CD4-positive, alpha-beta T cell treated with Interleukin-15 for 1 hour (primary cell): Measurements from ENCODE around the gene SPACDR.

ENCODE experiments used
- DNase-seq: peaks from one replicate; pipeline ENCODE4 v3.0.0-alpha.2; 2020

SPACDR gene

DNA sequence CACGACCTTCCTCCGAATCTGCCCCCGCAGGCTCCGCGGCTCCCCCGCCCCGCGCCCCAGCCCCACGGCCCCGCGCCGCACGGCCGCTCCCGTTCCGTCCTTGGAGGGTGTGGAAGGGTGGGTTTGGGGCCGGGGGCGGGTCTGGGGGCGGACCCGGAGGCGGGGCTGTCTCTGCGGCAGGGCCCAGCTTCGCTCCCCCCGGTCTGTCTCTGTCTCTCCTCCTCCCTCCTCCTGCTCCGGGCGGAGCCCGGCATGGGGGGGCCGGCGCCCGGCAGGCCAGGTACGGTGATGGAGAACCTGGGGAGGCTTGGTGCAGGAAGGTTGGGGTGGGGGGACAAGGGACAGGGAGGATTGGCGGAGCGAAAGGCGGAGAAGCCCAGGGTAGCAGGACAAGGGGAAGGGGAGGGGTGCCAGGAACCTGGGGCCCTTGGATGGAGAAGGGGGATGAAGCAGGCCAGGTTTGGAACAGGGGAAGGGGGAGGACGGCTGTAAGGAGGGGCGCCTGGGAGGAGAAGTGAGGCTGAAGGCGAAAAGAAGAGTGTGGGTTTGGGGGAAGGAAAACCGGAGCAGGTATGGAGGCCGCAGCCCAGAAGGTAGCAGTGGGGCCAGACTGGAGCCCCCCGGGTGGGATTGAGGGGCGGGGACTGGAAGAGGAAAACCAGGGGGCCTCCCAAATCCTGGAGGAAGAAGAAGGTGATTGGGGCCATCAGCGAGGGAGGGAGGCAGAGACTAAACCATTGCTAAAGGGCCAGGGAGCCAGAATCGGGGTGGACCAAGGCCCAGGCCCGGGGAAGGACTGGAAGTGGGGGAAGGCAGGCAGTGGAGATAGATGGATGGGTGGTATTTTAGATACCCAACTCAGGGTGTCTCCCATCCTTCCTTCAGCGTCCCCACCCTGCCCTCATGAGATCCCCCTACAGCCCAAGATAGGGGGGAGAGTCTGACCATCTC lies 19.9 kb upstream of the SPACDR start, which contains the start of gene NYAP1:
TSS of gene NYAP1 (plus strand) at position 206 of the 951 bp plus-strand sequence. CDS start 1,385 bp downstream, outside the sequence.
- DNase-seq: peak; percentile 55

DNA sequence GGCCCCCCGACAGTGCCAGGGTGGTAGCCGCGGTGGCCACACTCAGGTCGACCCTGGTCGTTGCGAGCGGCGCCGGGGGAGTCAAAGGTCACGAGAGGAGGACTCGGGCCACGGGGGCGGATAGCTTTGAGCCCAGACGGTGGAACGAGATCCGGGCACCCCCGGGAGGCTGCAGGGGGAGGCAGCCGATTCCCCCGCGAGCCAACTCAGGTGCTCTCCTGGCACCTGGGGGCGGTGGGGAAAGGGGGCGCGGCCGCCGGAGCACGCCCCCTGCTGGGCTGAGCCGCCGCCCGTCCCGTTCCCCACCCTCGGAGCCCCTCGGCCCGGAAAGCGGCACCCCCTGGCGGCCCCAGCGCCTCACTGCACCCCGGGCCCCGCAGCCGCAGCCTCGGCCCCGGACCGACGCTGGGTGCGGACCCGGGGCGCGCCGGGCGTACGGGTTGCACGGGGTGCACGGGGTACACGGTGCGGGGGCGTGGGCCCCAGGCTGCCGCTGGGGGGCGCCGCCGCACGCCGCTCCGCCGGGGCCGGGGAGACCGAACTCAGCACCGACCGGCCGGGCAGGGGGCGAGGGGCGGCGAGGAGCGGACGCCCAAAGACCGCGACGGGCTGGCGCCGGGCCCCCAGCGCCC lies 19.1 kb upstream of the SPACDR start:
- DNase-seq: peak; percentile 80

DNA sequence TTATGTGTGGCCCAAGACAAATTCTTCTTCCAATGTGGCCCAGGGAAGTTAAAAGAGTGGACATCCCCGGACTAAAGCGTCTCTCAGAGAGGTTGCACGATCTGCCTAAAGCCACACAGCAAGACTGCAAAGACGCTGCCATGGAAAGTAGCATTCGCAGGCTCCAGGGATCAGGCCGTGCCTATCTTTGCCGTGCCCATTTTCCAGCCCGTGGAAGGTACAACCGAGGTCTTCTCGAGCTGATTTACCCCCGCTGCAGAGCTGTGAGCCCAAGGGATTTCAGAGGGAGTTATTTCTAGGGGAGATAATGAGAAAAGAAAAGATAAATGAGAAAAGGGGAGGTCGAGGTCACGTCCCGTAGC lies 18.6 kb upstream of the SPACDR start:
- DNase-seq: no peak

DNA sequence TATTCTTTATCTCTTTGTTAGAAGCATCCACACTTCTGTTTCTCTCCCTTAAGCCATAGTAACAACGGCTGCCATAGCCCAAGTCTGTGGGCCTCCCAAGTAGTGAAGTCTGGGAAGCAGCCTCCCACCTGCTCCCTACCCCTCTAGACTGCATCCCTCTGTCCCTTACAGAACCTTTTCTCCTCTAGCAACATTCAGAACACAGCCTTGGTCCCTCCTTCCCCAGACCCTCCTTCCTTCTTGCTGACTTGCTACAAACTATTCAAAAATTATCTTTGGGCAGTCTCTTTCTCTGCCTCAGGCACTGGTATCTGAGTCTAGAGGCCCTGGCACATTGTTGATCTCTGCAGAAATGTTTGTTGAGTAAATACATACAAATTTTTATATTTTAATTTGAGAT lies 17.4 kb upstream of the SPACDR start:
- no peak for DNase-seq

DNA sequence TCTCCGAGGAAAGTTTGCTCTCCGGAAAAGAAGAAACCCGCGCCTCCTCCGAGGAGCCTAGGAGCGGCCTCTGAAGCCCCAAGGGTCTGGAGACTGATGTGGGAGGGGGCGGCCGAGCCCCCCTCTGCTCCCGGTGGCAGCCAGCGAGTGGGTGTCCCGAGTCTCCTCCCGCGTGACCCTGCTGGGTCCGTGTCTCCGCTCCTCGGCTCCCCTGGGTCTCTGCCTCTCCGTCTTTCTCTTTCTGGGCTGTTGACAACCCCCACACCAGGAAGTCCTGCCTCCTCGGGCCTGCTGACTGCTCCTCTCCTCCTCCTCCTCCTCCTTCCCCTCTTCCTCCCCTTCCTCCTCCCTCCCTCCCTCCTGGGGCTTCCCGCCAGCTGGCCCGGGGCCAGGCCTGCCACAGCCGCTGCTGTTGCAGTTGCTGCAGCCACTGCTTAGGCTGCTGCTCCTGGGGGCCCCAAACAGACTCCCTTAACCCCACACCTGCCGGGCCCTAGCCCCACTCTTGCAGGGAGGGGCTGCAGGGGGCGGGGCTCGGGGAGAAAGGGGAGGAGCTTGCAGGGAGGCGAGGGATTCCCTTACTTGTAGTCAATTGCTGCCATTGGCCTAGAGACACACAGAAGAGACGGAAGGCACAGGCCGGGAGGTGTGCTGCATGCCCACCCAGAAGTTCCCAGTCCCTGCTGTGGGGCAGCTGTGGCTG lies 15.0 kb upstream of the SPACDR start, which contains the start of gene TSC22D4:
TSS of gene TSC22D4 (minus strand) at position 257 of the 703 bp plus-strand sequence. CDS start 1,176 bp downstream, outside the sequence.
- DNase-seq: peak; percentile 95

DNA sequence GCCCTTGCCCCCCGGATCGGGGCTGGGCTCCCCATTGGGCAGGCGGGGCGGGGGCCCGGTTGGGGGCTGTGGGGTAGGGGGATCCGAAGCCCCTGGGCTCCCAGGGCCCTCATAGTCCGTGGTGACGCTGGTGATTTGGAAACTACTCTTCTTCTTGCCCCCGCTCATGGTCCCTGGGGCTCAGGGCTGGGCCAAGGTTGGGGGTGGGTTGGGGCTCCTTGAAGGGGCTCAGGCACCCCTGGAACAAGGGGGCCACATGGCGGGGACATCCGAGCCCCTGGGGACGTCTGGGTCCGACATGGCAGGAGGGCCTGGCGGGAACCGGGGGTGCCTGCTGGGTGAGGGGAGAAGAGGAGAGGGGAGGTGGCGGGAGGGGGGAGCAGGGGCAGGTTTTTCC lies 13.8 kb upstream of the SPACDR start:
- no peak for DNase-seq

DNA sequence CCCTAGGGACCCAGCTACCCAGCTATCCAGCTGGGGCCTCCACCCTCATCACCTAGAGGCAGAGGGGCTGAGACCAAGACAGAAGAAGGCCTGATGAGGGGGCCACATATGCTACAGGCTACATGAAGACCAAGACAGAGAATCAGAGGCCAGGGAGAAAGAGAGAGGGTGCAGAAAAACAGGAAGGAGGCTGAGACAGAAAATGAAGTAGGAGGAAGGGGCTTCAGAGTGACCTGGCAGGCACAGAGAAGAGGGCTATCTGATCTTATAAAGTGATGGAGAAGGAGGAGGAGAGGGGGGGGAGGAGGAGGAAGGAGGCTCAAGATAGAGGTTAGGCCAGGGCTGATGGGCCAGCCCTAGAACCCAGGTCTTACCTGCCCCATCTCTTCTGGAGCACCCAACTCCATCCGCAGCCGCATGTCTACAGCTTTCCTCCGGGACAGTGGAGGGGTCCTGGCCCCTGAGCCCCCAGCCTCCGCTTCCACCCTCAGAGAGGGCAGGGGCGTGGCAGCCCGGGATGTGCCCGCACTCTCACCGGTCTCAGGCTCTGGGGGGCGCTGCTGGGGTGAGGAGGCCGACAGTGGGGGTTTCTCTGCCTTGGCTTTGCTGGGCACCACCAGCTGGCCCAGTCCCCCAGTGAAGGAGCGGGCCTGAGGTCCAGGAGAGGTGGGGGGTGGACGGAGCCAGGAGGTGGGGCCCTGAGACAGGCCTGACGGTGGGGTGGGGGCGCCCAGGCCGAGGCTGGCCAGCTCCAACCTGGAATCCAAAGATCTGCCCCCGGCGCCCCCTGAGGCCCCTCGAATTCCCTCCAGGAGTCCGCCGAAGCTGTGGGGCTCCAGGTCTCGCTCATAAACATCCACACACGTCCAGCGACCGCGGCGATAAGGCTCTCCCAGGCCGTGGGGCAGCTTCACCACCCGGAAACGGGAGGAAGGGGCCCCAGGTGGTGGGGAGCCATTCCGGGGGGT lies 13.1 kb upstream of the SPACDR start:
- no peak for DNase-seq

DNA sequence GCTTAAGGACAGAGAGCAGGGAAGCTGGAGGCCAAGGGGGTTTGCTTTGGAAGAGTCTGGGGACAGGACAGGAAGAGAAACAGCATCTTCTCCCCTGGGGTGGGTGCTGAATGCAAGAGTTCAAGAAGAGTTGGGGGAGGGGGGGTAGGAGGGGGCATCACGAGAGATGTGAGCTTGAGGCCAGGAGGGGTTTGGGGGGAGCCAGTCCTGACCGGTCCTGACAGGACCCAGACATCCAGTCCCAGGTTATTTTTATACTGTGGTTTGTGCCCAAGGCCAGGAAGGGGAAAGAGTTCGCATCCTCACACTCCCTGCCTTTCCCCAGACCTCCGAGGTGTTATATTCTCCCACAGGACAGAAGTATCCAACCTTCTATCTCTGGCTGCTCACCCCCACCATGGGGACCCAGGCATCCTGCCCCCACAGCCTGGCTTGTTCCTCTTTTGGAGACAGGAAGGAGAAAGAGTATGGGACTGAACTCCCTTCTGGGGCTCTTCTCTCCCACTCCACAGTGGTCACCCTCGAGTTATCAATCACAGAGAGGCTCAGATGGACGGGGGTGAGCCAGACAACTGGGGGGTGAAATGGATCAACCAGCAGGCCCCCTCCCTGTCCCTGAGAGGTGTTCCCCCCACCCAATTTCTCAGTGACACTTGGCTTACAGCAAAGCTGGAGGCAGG lies 12.2 kb upstream of the SPACDR start:
- no peak for DNase-seq

DNA sequence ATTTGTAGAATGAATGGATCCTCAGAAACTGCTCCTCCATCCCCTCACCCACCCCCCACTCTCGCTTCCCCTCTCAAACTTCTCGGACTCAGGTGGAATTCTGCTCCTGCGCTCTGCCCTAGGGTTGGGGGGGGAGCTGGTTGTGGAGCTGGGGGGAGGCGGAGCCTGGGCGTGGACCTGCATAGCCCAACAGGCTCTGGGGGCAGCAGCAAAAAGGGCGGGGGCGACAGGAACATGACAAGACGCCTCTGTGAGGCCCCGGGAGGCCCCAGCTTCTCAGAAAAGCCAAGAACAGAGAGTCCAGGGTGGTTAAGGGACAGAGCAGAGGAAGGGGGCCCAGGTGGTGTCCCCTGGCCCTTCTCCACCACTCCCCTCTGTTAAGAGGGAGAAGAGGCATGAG lies 11.5 kb upstream of the SPACDR start:
- no peak for DNase-seq

DNA sequence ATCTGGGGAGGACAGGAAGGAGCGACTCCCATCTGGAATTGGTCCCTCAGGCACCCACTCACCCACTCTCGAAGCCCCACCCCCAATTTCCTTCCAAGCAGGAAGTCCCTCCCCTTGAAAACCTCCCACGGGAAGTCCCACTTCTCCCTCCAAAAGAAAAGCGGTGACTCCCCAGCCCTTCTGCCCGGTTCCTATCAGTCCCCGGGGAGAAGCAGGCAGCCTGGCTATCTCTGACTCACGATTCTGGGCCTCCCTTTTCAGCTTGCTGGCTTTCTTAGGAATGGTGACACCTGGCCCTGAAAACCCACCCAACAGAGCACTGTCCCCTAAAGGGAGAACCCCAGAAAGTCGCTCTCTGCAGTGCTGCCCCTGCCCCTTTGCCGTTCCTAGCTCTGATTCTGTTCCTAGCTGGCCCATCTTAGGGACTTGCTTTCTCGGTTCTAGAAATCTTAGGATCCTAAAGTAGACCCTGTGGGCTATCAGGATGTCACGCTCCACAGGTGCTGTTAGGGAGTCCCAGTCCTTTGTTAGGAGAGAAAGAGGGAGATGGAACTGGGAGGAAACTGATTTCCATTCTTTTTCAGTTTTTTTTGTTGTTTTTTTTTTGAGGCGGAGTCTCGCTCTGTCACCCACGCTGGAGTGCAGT lies 8.9 kb upstream of the SPACDR start:
- no peak for DNase-seq

DNA sequence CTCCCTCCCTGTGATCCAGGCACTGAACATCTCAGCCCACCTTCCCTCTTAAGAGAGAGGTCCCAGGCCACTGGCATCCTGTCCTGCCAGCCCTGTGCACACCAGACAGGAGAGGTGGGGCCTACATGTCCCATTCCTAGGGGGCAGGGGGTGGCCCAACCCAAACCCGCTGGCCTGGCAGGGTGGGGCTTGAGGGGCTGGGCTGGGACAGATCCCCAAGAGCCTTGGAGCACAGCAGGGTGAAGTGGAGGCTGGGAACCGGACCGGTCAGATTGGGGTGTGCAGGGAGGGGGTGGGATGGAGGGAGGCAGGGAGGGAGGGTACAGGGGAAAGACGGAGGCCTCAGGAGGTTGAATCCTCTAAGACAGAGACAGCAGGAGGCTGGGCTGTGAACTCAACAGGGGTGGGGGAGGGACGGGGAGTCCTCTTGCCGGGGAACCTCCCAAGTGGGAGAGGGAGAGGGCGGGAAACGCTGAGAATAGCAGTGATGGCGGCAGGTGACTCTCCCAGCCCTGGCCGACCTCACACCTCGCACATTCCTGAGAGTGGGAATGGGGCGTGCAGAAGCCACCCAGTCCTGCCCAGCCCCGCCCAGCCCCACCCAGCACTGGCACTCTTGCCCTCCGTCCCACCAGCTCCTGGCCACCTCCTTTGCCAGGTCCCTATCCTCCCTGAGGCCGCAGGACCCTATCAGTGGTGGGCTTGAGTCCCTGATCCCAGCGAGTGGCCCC lies 8.2 kb upstream of the SPACDR start:
- no peak for DNase-seq

DNA sequence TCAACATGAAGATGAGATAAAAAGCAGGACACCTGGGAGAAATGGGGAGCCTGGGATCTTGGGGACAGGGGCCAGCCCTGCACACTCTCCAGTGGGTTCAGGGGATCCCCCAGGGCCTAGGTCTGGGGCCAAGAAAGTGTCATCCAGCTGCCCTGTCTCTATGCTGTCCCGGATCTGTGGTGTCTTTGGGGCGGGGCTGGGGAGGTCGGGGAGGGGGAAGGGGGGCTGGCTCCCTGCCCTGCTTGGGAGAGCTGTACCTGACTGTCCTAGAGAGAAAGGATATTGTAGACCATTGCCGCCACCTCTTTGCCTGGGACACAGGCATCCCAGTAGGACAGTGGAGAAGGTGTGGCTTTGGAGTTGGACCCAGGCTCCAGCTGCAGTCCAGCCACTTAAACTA lies 7.0 kb upstream of the SPACDR start:
- no peak for DNase-seq

DNA sequence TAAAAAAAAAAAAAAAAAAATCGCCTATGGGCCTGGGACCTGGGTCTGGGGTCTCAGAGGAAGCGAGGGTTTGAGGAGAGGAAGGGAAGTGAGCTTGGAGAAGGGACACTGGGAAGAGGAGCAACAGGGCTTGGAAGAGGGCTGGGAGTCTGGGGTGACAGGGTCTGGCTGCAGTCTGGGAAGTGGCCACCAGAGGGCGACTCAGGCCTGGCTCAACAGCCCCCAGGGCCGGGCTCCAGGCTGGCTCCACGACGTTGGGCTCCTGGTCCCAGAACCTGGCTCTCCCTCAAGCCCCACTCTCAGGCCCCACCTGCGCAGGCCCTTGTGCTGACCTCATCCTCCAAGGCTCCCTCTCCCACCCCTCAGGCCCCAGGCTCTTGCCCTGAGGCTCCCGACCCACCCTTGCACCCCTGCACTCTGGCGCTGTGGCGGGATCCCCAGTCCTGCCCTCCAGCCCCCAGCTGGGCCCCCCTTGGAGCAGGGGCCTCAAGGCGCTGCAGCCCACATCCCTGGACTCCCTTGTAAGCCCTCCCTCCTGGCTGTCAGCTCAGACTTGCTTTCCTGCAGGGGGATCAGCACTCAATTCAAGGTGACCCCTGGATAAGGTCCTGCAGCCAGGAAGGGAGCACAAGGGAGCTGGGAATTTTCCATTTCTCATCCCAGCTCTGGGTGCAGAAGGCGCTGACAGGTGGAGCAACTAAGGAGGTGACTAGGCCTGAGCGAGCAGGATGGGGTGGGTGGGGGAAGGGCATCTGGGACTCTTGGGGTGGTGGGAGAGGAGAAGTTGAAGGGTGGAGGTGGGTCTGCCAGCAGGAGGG lies 5.4 kb upstream of the SPACDR start:
- peak; percentile 74 for DNase-seq

DNA sequence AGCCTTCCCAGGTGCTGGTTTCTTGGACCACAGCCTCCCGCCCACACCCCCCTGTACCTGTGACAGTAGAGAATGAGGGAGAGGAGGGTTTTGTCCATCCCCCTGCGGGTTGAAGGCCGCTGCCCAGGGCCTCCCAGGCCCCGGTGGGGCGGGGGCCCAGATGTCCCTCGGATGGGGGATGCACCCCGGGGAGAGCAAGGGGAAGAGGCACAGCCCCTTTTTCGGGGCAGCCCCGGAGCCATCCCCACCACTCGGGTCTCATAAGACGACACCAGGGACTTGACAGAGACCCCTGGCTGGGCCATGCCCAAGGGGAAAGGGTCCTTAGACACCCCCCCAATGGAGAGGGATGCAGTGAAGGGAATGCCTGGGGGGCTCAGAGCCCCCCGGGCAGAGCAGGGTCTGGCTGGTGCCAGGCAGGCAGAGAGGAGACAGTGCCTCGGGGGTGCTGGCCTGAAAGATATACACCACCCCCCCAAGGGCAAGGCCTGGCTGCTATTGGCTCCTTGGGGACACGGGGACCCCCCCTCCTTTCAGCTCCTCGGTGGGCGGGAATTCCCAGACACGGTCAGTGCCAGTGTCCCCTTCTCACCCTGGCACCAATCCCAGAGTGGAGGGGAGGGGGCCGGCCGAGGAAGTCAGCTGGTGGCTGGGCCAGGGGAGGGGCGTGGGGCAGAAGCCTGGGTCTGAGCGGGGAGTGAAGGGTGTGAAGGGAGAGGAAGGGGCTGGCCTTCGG lies 3.7 kb upstream of the SPACDR start:
- DNase-seq: no peak

DNA sequence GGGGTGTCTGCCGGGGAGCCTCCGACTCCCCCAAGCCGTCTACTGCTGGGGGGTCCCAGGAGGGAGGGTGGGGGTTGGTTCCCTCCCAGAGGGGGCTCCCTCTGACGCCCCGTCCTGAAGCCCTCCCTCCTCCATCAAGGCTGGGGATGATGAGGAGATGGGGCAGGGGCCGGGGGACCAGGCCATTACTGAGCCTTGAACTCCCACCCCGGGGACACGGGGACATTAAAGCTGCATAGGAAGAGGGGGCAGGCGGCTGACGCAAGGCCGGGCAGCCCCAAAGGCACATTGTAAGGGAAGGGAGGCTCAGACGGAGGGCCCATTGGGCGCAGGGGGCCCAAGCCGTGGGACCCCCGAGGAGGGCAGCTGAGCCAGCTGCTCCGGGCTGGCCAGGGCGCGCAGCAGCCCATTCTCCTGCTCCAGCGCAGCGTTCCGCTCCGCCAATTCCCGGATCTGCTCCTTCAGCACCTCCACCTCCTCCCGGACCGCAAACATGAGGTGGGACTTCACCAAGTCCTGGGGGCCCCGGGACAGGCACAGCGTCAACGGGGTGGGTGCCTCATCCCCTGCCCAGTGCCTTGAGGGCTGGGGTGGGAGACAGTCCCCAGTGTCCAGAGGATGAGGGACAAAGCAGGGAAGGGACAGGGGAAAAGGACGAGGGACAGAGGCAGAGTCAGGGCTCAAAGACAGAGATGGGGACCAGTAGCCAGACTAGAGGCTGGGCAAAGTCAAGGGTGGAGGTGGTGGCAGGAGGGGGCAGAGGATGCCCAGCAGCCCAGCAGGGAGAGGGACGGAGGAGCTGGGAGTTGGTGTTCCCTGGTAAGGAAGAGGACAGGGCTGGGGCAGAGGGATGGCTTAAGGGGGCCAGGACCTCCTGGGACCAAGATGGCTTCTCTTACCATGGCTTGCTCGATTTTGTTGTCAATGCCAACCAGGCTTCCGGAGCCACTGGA lies 2.9 kb upstream of the SPACDR start:
- no peak for DNase-seq

DNA sequence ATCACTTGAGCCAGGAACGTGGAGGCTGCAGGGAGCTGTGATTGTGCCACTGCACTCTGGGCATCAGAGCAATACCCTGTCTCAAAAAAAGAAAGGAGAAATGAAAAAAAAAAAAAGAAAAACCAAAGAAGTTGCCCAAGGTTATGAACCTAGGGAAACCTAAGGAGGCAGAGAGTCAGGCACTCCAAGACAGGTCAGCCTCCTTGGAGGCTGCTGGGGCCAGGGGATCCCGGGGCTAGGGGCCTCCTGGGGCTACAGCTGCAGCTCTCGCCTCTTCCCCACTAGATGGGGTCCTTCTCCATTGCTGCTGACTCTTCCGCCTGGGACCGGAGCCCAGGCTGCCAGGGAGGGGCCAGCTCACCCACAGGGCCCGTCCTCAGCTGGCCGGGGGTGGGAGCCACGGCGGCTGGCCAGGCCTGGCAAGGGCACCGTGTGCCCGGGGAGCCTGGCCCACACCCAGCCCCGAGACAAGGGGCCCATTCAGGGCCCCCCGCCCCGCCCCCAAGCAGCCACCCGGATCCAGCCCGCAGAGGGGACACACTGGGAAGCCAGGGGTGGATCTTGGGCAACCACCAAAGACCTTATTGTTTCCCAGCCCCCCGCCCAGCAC lies 1.7 kb upstream of the SPACDR start:
- no peak for DNase-seq

DNA sequence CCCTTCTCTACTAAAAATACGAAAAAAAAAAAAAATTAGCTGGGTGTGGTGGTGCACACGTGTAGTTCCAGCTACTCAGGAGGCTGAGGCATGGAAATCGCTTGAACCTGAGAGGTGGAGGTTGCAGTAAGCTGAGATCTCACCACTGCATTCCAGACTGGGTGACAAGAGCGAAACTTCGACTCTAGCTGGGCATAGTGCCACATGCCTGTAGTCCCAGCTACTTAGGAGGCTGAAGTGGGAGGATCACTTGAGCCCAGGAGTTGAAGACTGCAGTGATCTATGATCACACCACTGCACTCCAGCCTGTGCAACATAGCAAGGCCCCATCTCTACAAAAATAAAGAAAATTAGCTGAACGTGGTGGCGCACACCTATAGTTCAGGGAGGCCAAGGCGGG lies 1.2 kb upstream of the SPACDR start:
- DNase-seq: no peak
